Spinal cord (tissue), 10 donors: ENCODE results near the gene SMG6. TPM values are rescaled to one million over a fixed set of nuclear protein-coding genes. Genes with fewer than 3 reads are reported as not detected.
A peak's percentile ranks its signal among the peaks of the same experiment; 100 is the strongest.

Experiments used
- DNase-seq, 6 donors: peaks; one replicate each; pipeline versions ENCODE4 v3.0.0 to v3.0.0-alpha.2; 2013 to 2015; ENCODE audit warnings: low spot score in 6 of 6, low read depth in 4 of 6
- H3K27ac ChIP-seq: one replicate; pipeline ENCODE4 v1.5.1; 2013; ENCODE audit warnings: low read depth, low read length, control low read depth
- H3K27me3 ChIP-seq: one replicate; pipeline ENCODE4 v1.6.1; 2013; ENCODE audit warnings: low read length; ENCODE audit not compliant: control insufficient read depth, insufficient read depth
- H3K36me3 ChIP-seq: one replicate; pipeline ENCODE4 v1.6.1; 2013; ENCODE audit warnings: low read length; ENCODE audit not compliant: control insufficient read depth, insufficient read depth
- H3K4me1 ChIP-seq: one replicate; pipeline ENCODE4 v1.6.1; 2013; ENCODE audit warnings: low read length; ENCODE audit not compliant: control insufficient read depth, insufficient read depth
- H3K4me3 ChIP-seq: one replicate; pipeline ENCODE4 v1.5.1; 2013; ENCODE audit warnings: low read depth, low read length, control low read depth
- H3K9me3 ChIP-seq: one replicate; pipeline ENCODE4 v1.6.1; 2013; ENCODE audit warnings: low read length; ENCODE audit not compliant: control insufficient read depth, insufficient read depth
- WGBS: methylation state at CpG from one replicate; pipeline ENCODE4 v1.1.5; 2013; ENCODE audit warnings: missing lambda C conversion rate; ENCODE audit not compliant: insufficient coverage; 5-methylcytosine and 5-hydroxymethylcytosine counted together
- polyA plus RNA-seq, 2 donors: library from polyadenylated mRNA; unstranded; fragments of 120-200 nt; gene quantifications; one replicate each; pipeline ENCODE4 v1.2.1, GENCODE V29; 2013; ENCODE audit not compliant: insufficient read length in 2 of 2
- total RNA-seq, 2 donors: library from RNA; depleted of rRNA in 1 of 2; stranded (reverse); fragments of 120-200 nt in 1 of 2; fragments of >200 nt in 1 of 2; gene quantifications; one replicate each; pipeline versions ENCODE4 v1.2.3 to v1.2.4, GENCODE V29; 2013 to 2014
- donor health status: healthy.

The SMG6 gene
- total and polyA plus RNA-seq, 4 donors: 26.4 to 46.3 (median 37.3) TPM

DNA sequence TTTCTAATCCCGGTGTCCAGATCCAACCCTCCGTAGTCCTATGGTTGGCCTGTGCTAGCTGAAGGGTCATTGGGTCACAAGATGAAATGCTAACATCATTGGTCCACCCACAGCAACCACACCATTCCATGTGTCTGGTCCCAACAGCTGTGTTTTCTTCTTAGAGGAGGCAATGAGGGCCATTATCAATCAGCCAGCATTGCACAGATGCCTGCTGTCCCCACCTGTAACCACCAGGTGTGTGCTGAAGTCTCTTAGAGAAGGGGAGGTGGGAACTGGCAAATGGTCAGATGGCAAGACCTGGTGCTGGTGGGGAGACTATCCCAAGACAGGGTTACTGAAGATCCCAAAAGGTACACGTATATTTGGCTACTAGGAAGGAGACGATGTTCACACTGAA, 211.3 kb downstream of the SMG6 start:
- H3K36me3 ChIP-seq: no peaks in the 10 kb centered on the region
- no peaks in the 10 kb centered on the region for H3K9me3 ChIP-seq
- WGBS: 99% methylated on average over 4 of the region's 4 CpGs
- peaks cover 50% of the 10 kb centered on the region for H3K4me1 ChIP-seq
- peak overlapping the region; percentile 43 for H3K27ac ChIP-seq
- no peak overlapping the region for H3K4me3 ChIP-seq
- DNase-seq: no peak
- H3K27me3 ChIP-seq: no peaks in the 10 kb centered on the region

DNA sequence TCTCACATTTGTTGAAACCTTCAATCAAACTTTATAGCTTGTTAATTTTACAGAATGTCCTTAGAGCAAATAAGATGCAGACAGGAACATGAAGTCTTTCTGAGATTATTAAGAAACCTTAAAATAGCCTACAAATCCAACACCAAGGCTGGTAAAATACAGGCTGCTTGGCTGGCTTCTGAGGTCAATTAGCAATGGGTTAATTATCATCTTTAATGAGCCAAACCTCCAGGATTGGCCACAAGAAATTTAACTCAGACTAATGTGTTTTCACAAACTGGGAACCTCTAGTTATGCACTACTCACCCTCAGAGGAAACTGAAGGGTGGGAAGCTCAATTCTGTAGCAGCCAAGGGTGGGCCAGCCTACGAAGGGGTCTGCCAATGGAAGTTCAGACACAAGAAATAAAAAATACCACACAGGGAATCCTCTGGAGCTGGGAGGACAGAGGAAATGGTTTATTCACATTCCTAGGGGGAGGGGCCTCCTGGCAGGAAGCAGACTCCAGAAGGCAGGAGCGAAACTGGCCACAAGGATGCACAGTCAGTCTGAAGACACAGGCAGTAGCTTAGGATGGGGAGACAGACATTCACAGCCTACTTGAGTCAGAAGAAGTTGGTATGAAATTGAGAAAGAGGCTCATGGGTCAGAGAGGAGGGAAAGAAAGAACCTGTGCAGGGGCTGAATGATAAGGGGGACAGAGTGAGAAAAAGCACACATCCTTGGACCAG, 212.6 kb downstream of the SMG6 start:
- peak overlapping the region; percentile 94 for H3K27ac ChIP-seq
- H3K9me3 ChIP-seq: no peaks in the 10 kb centered on the region
- WGBS: 33% methylated on average over 1 of the region's 2 CpGs
- peak in 3 of 6 donors; percentile 44 to 87 (median 60) for DNase-seq
- no peaks in the 10 kb centered on the region for H3K36me3 ChIP-seq
- H3K4me1 ChIP-seq: peaks cover 63% of the 10 kb centered on the region
- no peak overlapping the region for H3K4me3 ChIP-seq
- no peaks in the 10 kb centered on the region for H3K27me3 ChIP-seq

DNA sequence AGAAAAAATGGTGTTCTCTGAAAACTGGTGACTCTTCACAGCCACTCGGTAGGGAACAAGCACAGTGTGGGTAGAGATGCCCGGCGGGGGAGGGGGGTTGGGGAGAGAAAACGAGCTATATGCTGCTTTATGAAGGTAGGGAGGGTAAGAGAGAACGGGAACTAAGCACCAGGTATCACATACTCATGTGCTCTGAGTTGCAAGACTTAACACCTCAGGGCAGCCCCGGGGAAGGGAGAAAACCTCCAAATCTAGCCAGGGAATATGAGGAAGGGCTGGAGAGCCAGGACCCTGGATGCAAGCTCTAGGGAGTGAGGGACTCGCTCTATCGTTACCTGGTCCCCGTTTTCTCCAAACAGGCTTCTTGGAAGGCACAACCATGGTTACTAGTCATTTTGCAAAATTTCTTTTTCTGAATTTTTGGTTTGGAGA, 213.4 kb downstream of the SMG6 start:
- no peak for DNase-seq
- no peaks in the 10 kb centered on the region for H3K27me3 ChIP-seq
- H3K4me1 ChIP-seq: peaks cover 67% of the 10 kb centered on the region
- peak overlapping the region; percentile 7 for H3K4me3 ChIP-seq
- H3K9me3 ChIP-seq: no peaks in the 10 kb centered on the region
- H3K27ac ChIP-seq: peak overlapping the region; percentile 94
- WGBS: no CpG with 5 or more reads among the region's 9 CpGs
- H3K36me3 ChIP-seq: peaks cover 1% of the 10 kb centered on the region

DNA sequence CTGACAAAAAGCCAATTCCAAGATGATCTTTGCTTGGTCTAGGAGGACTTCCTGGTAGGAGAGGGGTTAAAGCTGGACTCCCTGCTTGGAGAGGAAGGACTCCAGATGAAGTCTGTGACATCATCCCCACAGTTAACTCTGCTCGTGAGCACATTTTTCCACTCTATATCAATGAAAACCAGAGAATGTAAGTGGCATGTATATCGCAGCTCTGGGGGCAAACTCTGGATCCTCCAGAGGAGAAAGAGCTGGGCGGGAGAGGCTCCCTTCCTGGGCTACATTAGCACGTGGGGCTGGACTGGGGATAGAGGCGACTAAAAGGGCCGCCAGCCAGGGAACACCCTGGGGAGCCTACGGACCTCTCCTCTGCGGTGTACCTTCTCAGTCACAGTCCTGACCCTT, 214.6 kb downstream of the SMG6 start:
- Histone ChIP-seq H3K36me3 (peaks cover 11% of the 10 kb centered on the region), H3K4me1 (peaks cover 70% of the 10 kb centered on the region), H3K4me3 (peak overlapping the region; percentile 26), H3K27ac (peak overlapping the region; percentile 94), H3K9me3 (no peaks in the 10 kb centered on the region), H3K27me3 (no peaks in the 10 kb centered on the region)
- DNase-seq: no peak
- WGBS: 53% methylated on average over 2 of the region's 8 CpGs

DNA sequence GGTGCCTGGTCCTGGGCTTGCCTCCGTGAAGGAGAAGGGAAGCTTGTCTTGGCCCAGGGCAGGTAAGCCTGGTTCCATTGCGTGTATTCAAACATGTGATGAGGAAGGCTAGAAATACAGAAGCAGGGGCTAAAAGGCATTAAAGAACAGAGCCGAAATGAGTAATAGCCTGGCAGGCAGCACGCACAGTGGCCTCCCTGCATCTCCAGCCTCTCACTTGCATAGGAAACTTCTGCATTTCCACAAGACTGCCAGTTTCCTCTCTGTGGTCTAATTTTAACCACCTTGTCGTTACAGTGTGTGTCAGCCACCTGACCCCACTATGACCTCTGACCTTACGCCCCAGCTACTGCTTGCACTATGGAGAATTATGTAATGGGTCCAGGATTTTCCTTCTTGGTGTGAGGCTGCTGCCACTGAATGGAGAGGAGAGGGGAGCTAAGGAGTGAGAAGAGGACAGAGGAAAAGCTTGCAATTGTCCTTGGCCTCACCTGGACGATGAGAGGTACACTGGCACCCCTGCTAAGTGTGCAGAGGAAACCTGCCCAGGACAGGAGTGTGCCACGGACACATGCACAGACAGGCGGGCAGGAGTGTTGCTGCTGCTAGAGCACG, 215.9 kb downstream of the SMG6 start:
- Histone ChIP-seq H3K4me1 (peaks cover 73% of the 10 kb centered on the region), H3K27me3 (no peaks in the 10 kb centered on the region), H3K36me3 (peaks cover 18% of the 10 kb centered on the region), H3K4me3 (no peak overlapping the region), H3K9me3 (no peaks in the 10 kb centered on the region), H3K27ac (peak overlapping the region; percentile 94)
- no peak for DNase-seq
- 79% methylated on average over 9 of the region's 10 CpGs for WGBS

DNA sequence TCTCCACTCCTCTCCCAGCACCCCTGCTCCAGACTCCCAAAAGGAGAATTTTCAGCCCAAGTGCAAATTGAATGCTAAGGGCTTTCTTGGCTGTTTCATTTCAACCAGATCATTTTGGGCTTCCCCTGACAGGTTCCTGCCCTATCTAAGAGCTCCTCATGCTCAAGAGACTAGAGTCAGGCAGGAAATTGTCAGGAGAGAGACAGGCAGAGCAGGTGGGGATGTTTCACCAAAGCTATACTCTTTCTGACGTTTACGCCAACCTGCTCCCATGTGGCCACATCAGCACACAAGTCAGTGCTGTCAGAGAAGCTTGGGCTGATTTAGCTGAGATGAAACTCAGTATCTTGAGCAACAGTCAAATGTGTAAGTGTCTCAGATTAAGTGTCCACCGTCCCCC, 217.3 kb downstream of the SMG6 start:
- H3K27ac ChIP-seq: peak overlapping the region; percentile 94
- peaks cover 28% of the 10 kb centered on the region for H3K36me3 ChIP-seq
- DNase-seq: no peak
- 88% methylated on average over 2 of the region's 3 CpGs for WGBS
- no peaks in the 10 kb centered on the region for H3K9me3 ChIP-seq
- peaks cover 69% of the 10 kb centered on the region for H3K4me1 ChIP-seq
- no peaks in the 10 kb centered on the region for H3K27me3 ChIP-seq
- H3K4me3 ChIP-seq: no peak overlapping the region

DNA sequence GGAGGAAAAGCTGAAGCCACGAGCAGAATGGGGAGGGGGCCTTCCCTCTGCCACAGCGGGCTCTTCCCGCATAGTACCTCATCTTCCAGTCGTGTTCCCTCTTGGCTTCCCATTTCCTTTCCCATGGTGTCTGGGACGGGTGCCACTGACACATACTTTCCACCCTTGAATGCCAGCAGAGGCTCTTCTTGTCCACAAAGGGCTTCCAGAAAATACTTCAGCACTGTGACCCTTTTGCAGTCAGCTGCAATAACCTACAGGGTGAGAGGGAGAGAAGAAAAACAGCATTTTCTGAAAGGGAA, 218.0 kb downstream of the SMG6 start:
- H3K4me3 ChIP-seq: no peak overlapping the region
- DNase-seq: peak in 1 of 6 donors; percentile 85
- no peaks in the 10 kb centered on the region for H3K9me3 ChIP-seq
- H3K27me3 ChIP-seq: no peaks in the 10 kb centered on the region
- whole genome bisulfite sequencing: 42% methylated on average over 5 of the region's 5 CpGs
- H3K27ac ChIP-seq: peak overlapping the region; percentile 94
- H3K4me1 ChIP-seq: peaks cover 65% of the 10 kb centered on the region
- peaks cover 35% of the 10 kb centered on the region for H3K36me3 ChIP-seq

DNA sequence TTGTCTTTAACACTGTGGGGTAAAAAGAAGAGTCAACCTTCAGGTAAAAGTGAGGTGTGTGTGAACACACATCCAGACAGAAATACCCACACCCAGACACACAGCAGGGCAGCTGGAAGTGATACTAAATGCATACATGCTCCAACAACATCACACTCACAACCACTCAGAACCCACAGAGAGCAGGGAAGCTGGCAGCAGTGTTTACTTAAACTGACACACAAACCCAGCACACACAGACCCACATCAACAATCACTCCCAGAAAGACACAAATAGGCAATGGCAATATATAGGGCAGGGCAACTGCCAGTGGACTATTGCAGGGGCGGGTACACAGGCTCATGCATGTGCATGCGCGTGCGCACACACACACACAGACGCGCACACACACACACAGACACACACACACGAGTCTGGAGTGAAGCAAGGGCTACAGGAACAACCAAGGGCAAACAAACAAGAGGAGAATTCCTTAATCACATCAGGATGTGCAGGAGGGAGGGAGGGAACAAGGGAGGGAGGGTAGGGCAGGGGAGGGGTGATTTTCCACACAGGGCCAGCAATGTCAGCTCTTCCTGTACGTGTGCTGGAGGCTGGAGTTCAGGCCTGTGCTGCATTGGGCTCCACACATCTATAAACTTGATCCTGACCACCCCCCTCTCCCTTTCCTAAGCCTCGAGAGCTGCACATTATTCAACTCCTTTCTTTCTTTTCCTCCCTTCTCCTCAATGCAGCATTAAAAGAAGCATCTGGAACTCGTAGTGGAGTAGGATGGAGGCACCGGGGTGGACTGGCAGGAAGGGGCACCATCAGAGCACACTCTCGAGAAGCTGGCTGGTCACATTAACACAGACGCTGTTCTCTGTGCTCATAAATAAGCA, 218.6 kb downstream of the SMG6 start:
- no peak overlapping the region for H3K4me3 ChIP-seq
- H3K4me1 ChIP-seq: peaks cover 59% of the 10 kb centered on the region
- no peaks in the 10 kb centered on the region for H3K27me3 ChIP-seq
- peak in 1 of 6 donors; percentile 77 for DNase-seq
- 34% methylated on average over 5 of the region's 13 CpGs for WGBS
- no peaks in the 10 kb centered on the region for H3K9me3 ChIP-seq
- peaks cover 39% of the 10 kb centered on the region for H3K36me3 ChIP-seq
- peak overlapping the region; percentile 94 for H3K27ac ChIP-seq

DNA sequence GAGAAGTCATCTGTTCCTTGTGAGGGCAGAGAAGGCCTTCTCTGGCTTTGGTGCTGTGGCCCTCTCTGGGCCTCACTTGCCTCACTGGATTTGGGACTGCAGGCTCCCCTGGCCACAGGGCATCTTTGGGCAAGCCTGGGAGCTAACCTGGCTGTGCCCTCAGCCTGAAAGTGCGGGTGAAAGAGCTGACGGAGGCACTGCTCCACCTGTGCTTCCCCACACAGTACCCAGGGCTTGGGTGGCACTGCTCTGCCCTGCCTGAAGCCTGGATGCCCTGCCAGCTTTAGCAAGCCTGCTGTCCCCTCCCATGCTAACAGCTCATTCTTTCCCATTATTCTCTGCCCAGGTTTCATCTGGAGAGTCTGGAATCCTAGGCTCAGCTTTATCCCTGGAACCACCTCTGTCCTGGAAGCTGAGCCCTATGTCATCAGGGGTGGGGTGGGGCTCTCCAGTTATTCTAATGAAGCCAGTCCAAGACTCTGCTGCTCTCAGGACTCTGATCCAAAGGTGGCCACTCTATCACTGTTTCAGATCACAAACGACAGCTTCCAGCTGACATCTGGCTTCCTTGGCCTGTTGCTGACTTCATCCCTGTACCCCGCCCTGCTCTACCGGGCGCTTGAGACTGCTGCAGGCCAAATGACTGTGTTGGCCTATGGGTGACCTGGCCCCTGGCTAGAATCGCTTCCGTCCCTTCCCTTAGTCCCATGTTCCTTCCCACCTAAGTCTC, 219.4 kb downstream of the SMG6 start:
- 71% methylated on average over 6 of the region's 8 CpGs for WGBS
- Histone ChIP-seq H3K27me3 (no peaks in the 10 kb centered on the region), H3K4me1 (peaks cover 54% of the 10 kb centered on the region)

More for the DNA sequence above, 219.4 kb downstream of the SMG6 start:
- peak in 1 of 6 donors; percentile 63 for DNase-seq
- Histone ChIP-seq H3K27ac (peak overlapping the region; percentile 94), H3K9me3 (no peaks in the 10 kb centered on the region), H3K36me3 (peaks cover 44% of the 10 kb centered on the region), H3K4me3 (no peak overlapping the region)
